Measurements from ENCODE around the gene RANBP6.

The RANBP6 gene

DNA sequence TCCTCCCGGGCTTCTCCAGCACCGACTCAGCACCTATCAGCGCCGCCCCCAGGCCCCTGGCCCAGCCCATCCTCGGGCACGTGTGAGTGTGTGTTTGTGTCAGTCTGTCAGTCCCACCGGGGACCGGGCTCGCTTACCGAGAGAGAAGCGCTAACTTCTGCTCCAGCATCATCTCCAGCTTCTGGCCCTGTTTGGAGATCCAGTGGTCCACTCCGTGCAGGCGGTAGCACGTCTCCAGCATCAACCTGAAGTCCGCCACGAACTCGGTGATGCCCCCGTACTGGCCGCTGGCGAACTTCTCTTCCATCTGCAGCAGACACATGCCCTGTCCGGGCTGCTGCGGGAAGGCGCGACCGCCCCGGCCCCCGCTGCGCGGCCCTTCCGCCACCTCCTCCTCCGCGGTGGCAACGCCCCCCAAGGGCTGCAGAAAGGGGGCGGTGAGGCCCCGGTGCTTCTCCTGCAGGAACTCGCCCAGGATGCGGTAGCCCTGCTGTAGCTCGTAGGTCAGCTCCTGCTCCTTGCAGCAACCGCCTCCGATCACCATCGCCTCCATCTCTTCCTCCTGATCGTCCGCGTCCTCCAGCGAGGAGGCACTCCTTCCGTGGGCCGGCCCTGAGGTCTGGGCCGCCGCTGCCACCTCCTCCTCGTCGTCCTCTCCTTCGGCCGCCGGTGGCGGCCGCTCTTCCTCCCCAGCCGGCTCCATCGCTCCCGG lies 8.2 kb downstream of the RANBP6 start:
- Histone ChIP-seq H3K9ac (ENCODE audit: low read depth in 1 of 2, low read length in 2 of 2) (peak overlapping the region; percentile 76 to 91), H3K9me3 (ENCODE audit: control insufficient read depth in 2 of 2, low read length in 2 of 2) (no peaks in the 10 kb centered on the region), H3K27me3 (ENCODE audit: control insufficient read depth in 2 of 2, insufficient read depth in 2 of 2, low read length in 2 of 2) (no peaks in the 10 kb centered on the region), H3K36me3 (ENCODE audit: control insufficient read depth in 2 of 2, insufficient read depth in 2 of 2, low read length in 2 of 2) (peaks cover 0 to 3% of the 10 kb centered on the region in 2 donors), H3K4me1 (ENCODE audit: control insufficient read depth in 2 of 2, insufficient read depth in 2 of 2, low read length in 2 of 2) (peaks cover 5 to 15% of the 10 kb centered on the region in 2 donors), H3K4me3 (ENCODE audit: low read length in 2 of 2) (peak overlapping the region; percentile 83 to 86), H3K27ac (ENCODE audit: low read depth in 2 of 2, low read length in 2 of 2) (peak overlapping the region; percentile 96 to 97)

DNA sequence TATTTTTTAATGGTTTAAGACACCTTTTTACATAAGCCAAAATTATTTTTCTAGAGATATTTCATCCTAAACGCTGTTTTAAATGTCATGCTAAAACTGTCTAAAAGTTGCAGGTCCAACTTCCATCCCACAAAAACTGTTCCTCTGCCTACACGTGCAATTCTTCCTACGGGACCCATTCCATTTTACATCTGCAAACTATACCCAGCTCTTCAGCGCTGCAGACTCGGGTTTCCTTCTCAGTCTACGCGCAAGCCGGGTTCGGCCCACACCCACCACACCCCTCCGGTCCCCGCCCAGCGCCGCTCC lies 8.7 kb downstream of the RANBP6 start:
- peak overlapping the region; percentile 96 to 97 for H3K27ac ChIP-seq (ENCODE audit: low read depth in 2 of 2, low read length in 2 of 2)
- peak overlapping the region; percentile 76 to 91 for H3K9ac ChIP-seq (ENCODE audit: low read depth in 1 of 2, low read length in 2 of 2)
- peaks cover 0 to 3% of the 10 kb centered on the region in 2 donors for H3K36me3 ChIP-seq (ENCODE audit: control insufficient read depth in 2 of 2, insufficient read depth in 2 of 2, low read length in 2 of 2)

DNA sequence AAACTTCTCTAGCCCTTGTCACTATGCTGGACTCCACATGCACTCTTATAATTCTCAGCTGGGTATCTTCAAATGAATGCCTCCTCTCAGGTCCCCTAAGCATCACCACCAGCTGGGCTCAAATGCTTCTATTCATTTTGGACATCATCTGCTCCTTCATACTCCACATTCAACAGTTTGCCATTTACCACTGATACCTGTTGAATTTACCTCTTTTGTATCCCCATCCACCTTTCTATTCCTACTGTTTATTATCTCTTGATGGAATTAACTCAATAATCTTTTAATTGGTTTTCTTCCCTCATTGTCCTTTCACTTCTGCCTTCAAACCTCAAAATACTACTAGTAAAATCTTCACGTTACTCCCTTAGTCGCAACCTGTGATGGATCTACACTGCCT lies 14.5 kb downstream of the RANBP6 start:
- H3K4me3 ChIP-seq (ENCODE audit: low read length in 2 of 2): no peak overlapping the region
- H3K27ac ChIP-seq (ENCODE audit: low read depth in 2 of 2, low read length in 2 of 2): no peak overlapping the region
- H3K4me1 ChIP-seq (ENCODE audit: control insufficient read depth in 2 of 2, insufficient read depth in 2 of 2, low read length in 2 of 2): peaks cover 0 to under 1% of the 10 kb centered on the region in 2 donors
- H3K27me3 ChIP-seq (ENCODE audit: control insufficient read depth in 2 of 2, insufficient read depth in 2 of 2, low read length in 2 of 2): no peaks in the 10 kb centered on the region
- no peaks in the 10 kb centered on the region for H3K9me3 ChIP-seq (ENCODE audit: control insufficient read depth in 2 of 2, low read length in 2 of 2)
- peaks cover 3 to 5% of the 10 kb centered on the region in 2 donors for H3K36me3 ChIP-seq (ENCODE audit: control insufficient read depth in 2 of 2, insufficient read depth in 2 of 2, low read length in 2 of 2)
- no peak overlapping the region for H3K9ac ChIP-seq (ENCODE audit: low read depth in 1 of 2, low read length in 2 of 2)

More for the DNA sequence above, 8.7 kb downstream of the RANBP6 start:
- Histone ChIP-seq H3K4me3 (ENCODE audit: low read length in 2 of 2) (peak overlapping the region; percentile 83 to 86), H3K4me1 (ENCODE audit: control insufficient read depth in 2 of 2, insufficient read depth in 2 of 2, low read length in 2 of 2) (peaks cover 5 to 15% of the 10 kb centered on the region in 2 donors), H3K27me3 (ENCODE audit: control insufficient read depth in 2 of 2, insufficient read depth in 2 of 2, low read length in 2 of 2) (no peaks in the 10 kb centered on the region), H3K9me3 (ENCODE audit: control insufficient read depth in 2 of 2, low read length in 2 of 2) (no peaks in the 10 kb centered on the region)

DNA sequence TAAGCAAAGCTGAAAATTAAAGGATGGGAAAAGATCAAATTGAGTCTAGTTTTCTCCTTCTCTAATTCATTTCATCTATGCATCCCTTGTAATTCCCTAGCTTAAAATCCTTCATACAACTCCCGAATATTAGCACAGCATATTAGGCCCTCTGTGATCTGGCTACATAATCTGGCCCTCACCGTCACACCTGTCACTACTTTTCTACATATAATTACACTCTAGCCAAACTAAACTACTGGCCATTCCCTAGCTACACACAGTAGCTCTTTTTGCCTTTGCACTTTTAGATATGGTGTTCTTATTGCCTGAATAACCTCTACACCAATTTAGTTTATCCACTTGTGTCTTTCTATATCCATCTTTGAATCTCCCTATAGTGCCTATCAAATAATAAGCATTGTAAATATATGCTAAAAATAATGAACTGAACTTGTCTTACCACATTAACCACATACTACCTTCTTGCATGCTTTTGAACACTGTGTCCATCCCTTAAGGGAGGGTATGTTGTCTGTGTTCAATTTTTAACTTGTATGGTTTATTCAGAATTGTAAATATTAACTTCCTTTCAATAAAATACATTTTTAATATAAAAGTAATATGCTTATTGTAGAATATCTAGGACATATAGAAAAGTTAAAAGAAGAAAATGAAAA lies 15.9 kb downstream of the RANBP6 start:
- H3K27ac ChIP-seq (ENCODE audit: low read depth in 2 of 2, low read length in 2 of 2): no peak overlapping the region
- no peaks in the 10 kb centered on the region for H3K9me3 ChIP-seq (ENCODE audit: control insufficient read depth in 2 of 2, low read length in 2 of 2)
- no peaks in the 10 kb centered on the region for H3K27me3 ChIP-seq (ENCODE audit: control insufficient read depth in 2 of 2, insufficient read depth in 2 of 2, low read length in 2 of 2)
- peaks cover 0 to 5% of the 10 kb centered on the region in 2 donors for H3K36me3 ChIP-seq (ENCODE audit: control insufficient read depth in 2 of 2, insufficient read depth in 2 of 2, low read length in 2 of 2)
- H3K4me3 ChIP-seq (ENCODE audit: low read length in 2 of 2): no peak overlapping the region
- H3K9ac ChIP-seq (ENCODE audit: low read depth in 1 of 2, low read length in 2 of 2): no peak overlapping the region
- no peaks in the 10 kb centered on the region for H3K4me1 ChIP-seq (ENCODE audit: control insufficient read depth in 2 of 2, insufficient read depth in 2 of 2, low read length in 2 of 2)

DNA sequence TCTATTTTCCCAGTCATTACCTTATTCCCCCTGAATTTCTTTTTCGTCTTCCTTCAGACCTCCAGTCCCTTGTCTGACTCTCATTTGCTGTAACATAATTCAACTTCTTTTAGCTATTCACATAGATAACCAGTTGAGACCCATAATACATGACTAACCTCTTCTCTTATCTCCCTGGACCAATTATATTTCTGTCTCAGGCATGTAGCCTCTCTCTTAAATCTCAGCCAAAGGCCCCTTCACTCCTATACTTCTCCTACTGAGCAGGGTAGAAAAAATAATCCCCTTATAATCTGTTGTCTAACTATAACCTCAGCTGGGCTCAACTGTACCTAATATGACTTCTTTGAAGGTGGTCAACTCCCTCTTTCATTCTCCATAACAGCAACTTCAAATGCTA lies 20.9 kb downstream of the RANBP6 start:
- no peak overlapping the region for H3K4me3 ChIP-seq (ENCODE audit: low read length in 2 of 2)
- H3K9ac ChIP-seq (ENCODE audit: low read depth in 1 of 2, low read length in 2 of 2): no peak overlapping the region
- peaks cover 0 to 2% of the 10 kb centered on the region in 2 donors for H3K36me3 ChIP-seq (ENCODE audit: control insufficient read depth in 2 of 2, insufficient read depth in 2 of 2, low read length in 2 of 2)
- H3K27ac ChIP-seq (ENCODE audit: low read depth in 2 of 2, low read length in 2 of 2): no peak overlapping the region
- H3K9me3 ChIP-seq (ENCODE audit: control insufficient read depth in 2 of 2, low read length in 2 of 2): no peaks in the 10 kb centered on the region
- no peaks in the 10 kb centered on the region for H3K27me3 ChIP-seq (ENCODE audit: control insufficient read depth in 2 of 2, insufficient read depth in 2 of 2, low read length in 2 of 2)
- no peaks in the 10 kb centered on the region for H3K4me1 ChIP-seq (ENCODE audit: control insufficient read depth in 2 of 2, insufficient read depth in 2 of 2, low read length in 2 of 2)

DNA sequence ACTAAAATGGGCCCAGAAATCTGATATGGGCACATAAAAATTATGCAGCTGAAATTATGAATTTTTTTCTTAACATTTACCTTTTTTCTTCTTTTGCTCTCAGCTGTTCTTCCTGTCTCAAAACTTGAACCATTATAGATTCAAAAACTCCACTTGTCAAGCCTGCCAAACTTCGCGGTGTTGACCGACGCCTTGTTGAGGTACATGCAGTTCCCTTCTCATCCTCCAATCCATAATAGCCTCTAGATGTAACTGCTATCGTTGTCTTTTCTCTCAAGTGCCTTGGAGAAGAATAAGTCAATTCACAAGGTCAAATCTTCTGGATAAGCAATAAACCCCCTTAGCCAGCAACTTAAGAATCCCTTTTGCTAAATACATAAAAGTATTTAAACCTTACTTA lies 27.2 kb downstream of the RANBP6 start:
- Histone ChIP-seq H3K4me1 (ENCODE audit: control insufficient read depth in 2 of 2, insufficient read depth in 2 of 2, low read length in 2 of 2) (no peaks in the 10 kb centered on the region), H3K27ac (ENCODE audit: low read depth in 2 of 2, low read length in 2 of 2) (no peak overlapping the region), H3K27me3 (ENCODE audit: control insufficient read depth in 2 of 2, insufficient read depth in 2 of 2, low read length in 2 of 2) (no peaks in the 10 kb centered on the region), H3K4me3 (ENCODE audit: low read length in 2 of 2) (no peak overlapping the region), H3K9ac (ENCODE audit: low read depth in 1 of 2, low read length in 2 of 2) (no peak overlapping the region), H3K36me3 (ENCODE audit: control insufficient read depth in 2 of 2, insufficient read depth in 2 of 2, low read length in 2 of 2) (peaks cover 0 to 8% of the 10 kb centered on the region in 2 donors), H3K9me3 (ENCODE audit: control insufficient read depth in 2 of 2, low read length in 2 of 2) (no peaks in the 10 kb centered on the region)

DNA sequence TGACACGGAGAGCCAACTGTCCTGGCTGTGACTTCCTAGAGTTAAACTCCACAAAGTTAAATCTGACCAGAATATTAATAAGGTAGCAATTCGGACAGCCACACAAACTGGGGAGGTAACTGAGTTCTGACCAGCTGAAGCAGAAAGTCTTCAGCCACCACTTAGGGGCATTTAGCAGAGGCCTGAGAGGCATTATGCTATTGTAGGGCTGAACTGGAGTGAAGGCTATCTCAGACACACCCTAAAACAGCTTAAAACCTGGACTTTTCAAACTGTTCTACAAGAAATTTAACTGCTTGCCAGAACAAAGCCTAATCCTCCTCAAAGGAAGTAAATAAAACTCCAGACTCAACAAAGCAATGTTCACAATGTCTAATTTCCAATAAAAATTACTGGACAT lies 32.4 kb downstream of the RANBP6 start:
- H3K9ac ChIP-seq (ENCODE audit: low read depth in 1 of 2, low read length in 2 of 2): no peak overlapping the region

DNA sequence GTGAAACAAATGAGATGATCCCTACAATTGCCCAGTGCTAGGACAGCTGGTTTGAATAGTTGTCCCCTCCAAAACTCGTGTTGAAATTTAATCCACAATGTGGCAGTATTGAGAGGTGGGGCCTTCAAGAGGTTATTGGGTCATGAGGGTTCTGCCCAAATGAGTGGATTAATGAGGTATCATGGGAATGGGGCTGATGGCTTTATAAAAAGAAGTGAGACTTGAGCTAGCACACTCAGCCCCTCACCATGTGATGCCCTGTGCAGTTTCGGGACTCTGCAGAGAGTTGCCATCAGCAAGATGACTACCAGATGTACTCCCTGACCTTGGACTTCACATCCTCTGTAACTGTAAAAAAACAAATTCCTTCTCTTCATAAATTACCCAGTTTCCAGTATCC lies 33.1 kb downstream of the RANBP6 start:
- no peak overlapping the region for H3K27ac ChIP-seq (ENCODE audit: low read depth in 2 of 2, low read length in 2 of 2)
- H3K9ac ChIP-seq (ENCODE audit: low read depth in 1 of 2, low read length in 2 of 2): no peak overlapping the region
- H3K4me1 ChIP-seq (ENCODE audit: control insufficient read depth in 2 of 2, insufficient read depth in 2 of 2, low read length in 2 of 2): no peaks in the 10 kb centered on the region
- peaks cover 9 to 13% of the 10 kb centered on the region in 2 donors for H3K36me3 ChIP-seq (ENCODE audit: control insufficient read depth in 2 of 2, insufficient read depth in 2 of 2, low read length in 2 of 2)
- no peaks in the 10 kb centered on the region for H3K27me3 ChIP-seq (ENCODE audit: control insufficient read depth in 2 of 2, insufficient read depth in 2 of 2, low read length in 2 of 2)
- H3K9me3 ChIP-seq (ENCODE audit: control insufficient read depth in 2 of 2, low read length in 2 of 2): no peaks in the 10 kb centered on the region
- H3K4me3 ChIP-seq (ENCODE audit: low read length in 2 of 2): no peak overlapping the region

More for the DNA sequence above, 32.4 kb downstream of the RANBP6 start:
- Histone ChIP-seq H3K9me3 (ENCODE audit: control insufficient read depth in 2 of 2, low read length in 2 of 2) (no peaks in the 10 kb centered on the region), H3K27ac (ENCODE audit: low read depth in 2 of 2, low read length in 2 of 2) (no peak overlapping the region), H3K4me3 (ENCODE audit: low read length in 2 of 2) (no peak overlapping the region), H3K36me3 (ENCODE audit: control insufficient read depth in 2 of 2, insufficient read depth in 2 of 2, low read length in 2 of 2) (peaks cover 9 to 13% of the 10 kb centered on the region in 2 donors), H3K4me1 (ENCODE audit: control insufficient read depth in 2 of 2, insufficient read depth in 2 of 2, low read length in 2 of 2) (no peaks in the 10 kb centered on the region), H3K27me3 (ENCODE audit: control insufficient read depth in 2 of 2, insufficient read depth in 2 of 2, low read length in 2 of 2) (no peaks in the 10 kb centered on the region)

DNA sequence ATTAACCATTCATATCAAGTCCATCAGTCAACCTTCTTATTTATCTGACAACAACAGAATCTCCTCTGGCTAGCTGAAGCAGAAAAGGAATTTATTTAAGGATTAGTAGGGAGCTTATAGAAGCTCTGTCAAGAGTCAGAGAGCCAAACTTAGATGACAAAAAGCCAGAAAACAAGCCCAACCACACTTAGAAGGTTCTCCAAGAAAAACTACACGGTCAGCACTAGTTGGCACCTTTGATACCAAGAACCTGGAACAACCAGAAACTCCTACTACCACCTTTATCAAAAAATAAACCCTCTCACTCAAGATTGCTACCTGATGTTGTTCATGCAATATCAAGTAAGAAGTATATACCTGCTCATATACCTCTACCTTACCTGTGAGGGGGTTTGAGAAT lies 36.9 kb downstream of the RANBP6 start:
- peaks cover 8 to 9% of the 10 kb centered on the region in 2 donors for H3K36me3 ChIP-seq (ENCODE audit: control insufficient read depth in 2 of 2, insufficient read depth in 2 of 2, low read length in 2 of 2)

DNA sequence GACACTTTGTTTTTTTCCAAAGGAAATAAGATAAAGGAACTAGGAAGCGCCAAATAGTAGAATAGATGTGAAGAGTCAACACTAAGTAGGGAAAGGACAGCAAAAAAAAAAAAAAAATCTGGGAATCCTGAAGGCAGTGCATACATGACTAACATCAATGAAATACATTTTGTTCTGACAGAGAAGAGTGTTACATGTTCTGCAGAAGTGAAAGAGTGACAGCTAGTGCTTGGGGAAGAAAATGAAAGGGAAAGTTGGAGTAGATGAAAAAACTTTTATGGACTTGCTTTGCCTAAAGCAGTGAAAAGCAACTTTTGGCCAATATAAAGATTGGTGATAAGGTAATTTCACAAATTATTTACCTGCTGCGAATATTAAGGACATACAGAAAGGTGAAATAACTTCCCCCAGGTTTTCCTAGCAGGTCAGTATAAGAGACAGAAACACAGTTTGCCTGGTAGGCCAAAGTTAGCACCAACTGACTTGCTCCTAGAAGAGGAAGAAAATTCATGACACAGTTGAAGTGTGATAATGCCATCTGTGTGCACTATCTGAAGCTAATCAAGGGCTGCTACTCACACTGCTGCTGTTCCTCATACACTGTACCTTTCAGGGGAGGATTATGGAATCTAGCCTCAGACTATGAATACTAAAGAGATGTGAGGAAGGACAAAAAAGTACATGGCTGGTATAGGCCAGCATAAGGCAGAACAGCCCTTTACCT lies 38.6 kb downstream of the RANBP6 start:
- no peak overlapping the region for H3K4me3 ChIP-seq (ENCODE audit: low read length in 2 of 2)
- H3K27ac ChIP-seq (ENCODE audit: low read depth in 2 of 2, low read length in 2 of 2): no peak overlapping the region
- H3K36me3 ChIP-seq (ENCODE audit: control insufficient read depth in 2 of 2, insufficient read depth in 2 of 2, low read length in 2 of 2): peaks cover 9 to 14% of the 10 kb centered on the region in 2 donors
- H3K4me1 ChIP-seq (ENCODE audit: control insufficient read depth in 2 of 2, insufficient read depth in 2 of 2, low read length in 2 of 2): no peaks in the 10 kb centered on the region
- H3K9me3 ChIP-seq (ENCODE audit: control insufficient read depth in 2 of 2, low read length in 2 of 2): no peaks in the 10 kb centered on the region
- no peaks in the 10 kb centered on the region for H3K27me3 ChIP-seq (ENCODE audit: control insufficient read depth in 2 of 2, insufficient read depth in 2 of 2, low read length in 2 of 2)
- H3K9ac ChIP-seq (ENCODE audit: low read depth in 1 of 2, low read length in 2 of 2): no peak overlapping the region

More for the DNA sequence above, 36.9 kb downstream of the RANBP6 start:
- no peaks in the 10 kb centered on the region for H3K27me3 ChIP-seq (ENCODE audit: control insufficient read depth in 2 of 2, insufficient read depth in 2 of 2, low read length in 2 of 2)
- no peak overlapping the region for H3K9ac ChIP-seq (ENCODE audit: low read depth in 1 of 2, low read length in 2 of 2)
- H3K4me1 ChIP-seq (ENCODE audit: control insufficient read depth in 2 of 2, insufficient read depth in 2 of 2, low read length in 2 of 2): no peaks in the 10 kb centered on the region
- H3K9me3 ChIP-seq (ENCODE audit: control insufficient read depth in 2 of 2, low read length in 2 of 2): no peaks in the 10 kb centered on the region
- H3K4me3 ChIP-seq (ENCODE audit: low read length in 2 of 2): no peak overlapping the region
- no peak overlapping the region for H3K27ac ChIP-seq (ENCODE audit: low read depth in 2 of 2, low read length in 2 of 2)

All from mucosa of rectum (tissue), 2 donors.